ENCODE results near the gene SEPHS1. TPM values are rescaled to one million over a fixed set of nuclear protein-coding genes. Genes with fewer than 3 reads are reported as not detected.

SEPHS1 gene
- total RNA-seq, 1 experiment from 2014 or later = 509 TPM

DNA sequence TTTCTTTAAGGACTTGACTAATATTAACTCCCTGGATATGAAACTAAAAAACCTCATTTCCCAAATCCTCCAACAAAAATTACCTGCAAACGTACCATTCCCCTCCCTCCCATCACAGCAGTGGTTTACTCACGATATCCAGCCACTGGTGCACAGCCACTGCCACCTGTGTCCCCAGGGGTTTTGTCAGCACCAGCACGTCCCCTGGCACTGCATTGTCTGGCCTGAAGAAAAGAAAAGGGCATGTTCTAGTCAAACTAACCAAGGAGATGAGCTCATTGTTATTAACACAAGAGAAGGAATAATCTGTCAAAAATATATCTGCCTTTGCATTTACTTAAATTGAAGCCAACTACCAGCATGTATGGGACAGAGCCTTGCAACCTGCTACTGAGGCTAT is 18.5 kb downstream of the SEPHS1 start:
- POLR2A ChIA-PET = interaction anchor here (0.6 to 2.5 kb wide), 2 partner anchors 12 to 20 kb away, joined by 4 to 6 read pairs; no protein-coding TSS in a partner anchor
- ATAC-seq (no peak), DNase-seq (ENCODE audit: low spot score) (no peak)
- no peaks in the 10 kb centered on the region for H3K27me3 Mint-ChIP-seq (ENCODE audit: low read depth)
- H3K4me3 Mint-ChIP-seq = no peak overlapping the region
- TF ChIP-seq E2F1 (CRISPR knock-in tag; IDR thresholded peaks at IDR 0.05) (no peak), ZNF219 (CRISPR knock-in tag; IDR thresholded peaks at IDR 0.05; ENCODE audit: borderline replicate concordance) (no peak), FOXK1 (CRISPR knock-in tag; IDR thresholded peaks at IDR 0.05) (no peak), ERG (CRISPR knock-in tag; IDR thresholded peaks at IDR 0.05) (no peak), ZBTB43 (CRISPR knock-in tag; IDR thresholded peaks at IDR 0.05) (no peak), ZNF423 (CRISPR knock-in tag; IDR thresholded peaks at IDR 0.05) (no peak), NR3C1 (CRISPR knock-in tag; conservative IDR thresholded peaks at IDR 0.05; ENCODE audit: low read depth) (no peak), ETV6 (CRISPR knock-in tag; IDR thresholded peaks at IDR 0.05) (no peak), TP53 (CRISPR knock-in tag; IDR thresholded peaks at IDR 0.05) (no peak), GRHL2 (CRISPR knock-in tag; IDR thresholded peaks at IDR 0.05; ENCODE audit: insufficient replicate concordance, severe bottlenecking) (no peak)
- H3K9me3 Mint-ChIP-seq = no peaks in the 10 kb centered on the region
- peaks cover 93% of the 10 kb centered on the region for H3K36me3 Mint-ChIP-seq
- H3K4me1 Mint-ChIP-seq = peaks cover 24% of the 10 kb centered on the region
- H3K27ac Mint-ChIP-seq = peak overlapping the region; percentile 97
- CTCF ChIA-PET = interaction anchor here (1.0 to 1.7 kb wide), 2 partner anchors 21 to 23 kb away, joined by 3 to 5 read pairs; no protein-coding TSS in a partner anchor

DNA sequence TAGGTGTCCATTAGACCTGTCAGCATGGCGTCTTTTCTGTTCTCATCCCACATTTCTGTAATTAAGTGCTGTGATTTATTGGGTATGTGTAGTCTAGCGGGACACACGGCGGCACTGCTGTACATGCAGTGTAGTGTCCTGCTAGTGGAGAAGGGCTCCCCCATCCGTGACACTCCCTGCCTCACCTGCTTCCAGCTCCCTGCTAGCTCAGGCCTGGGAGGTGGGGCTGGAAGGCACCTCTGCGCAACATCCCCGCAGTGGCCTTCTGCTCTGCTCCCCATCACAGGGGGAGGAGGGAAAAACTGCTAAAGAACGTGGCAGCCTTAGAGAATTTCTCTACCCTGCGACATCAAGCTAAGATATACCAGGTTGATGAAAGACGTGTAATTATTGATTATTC is 19.5 kb downstream of the SEPHS1 start:
- ChIA-PET CTCF (interaction anchor here (1.0 to 1.7 kb wide), 3 partner anchors 22 to 24 kb away, joined by 3 to 5 read pairs (median 3); no protein-coding TSS in a partner anchor), POLR2A (interaction anchor here (2.5 kb wide), 1 partner anchor 21 kb away, joined by 6 read pairs; no protein-coding TSS in a partner anchor)
- H3K9me3 Mint-ChIP-seq = no peaks in the 10 kb centered on the region
- H3K4me3 Mint-ChIP-seq = no peak overlapping the region
- H3K36me3 Mint-ChIP-seq = peaks cover 94% of the 10 kb centered on the region
- no peak for DNase-seq (ENCODE audit: low spot score)
- TF ChIP-seq ZNF263 (CRISPR knock-in tag; IDR thresholded peaks at IDR 0.05; ENCODE audit: low read depth) (no peak), ELF4 (CRISPR knock-in tag; IDR thresholded peaks at IDR 0.05; ENCODE audit: low read depth) (no peak)
- TF ChIP-seq, protein P1, sequence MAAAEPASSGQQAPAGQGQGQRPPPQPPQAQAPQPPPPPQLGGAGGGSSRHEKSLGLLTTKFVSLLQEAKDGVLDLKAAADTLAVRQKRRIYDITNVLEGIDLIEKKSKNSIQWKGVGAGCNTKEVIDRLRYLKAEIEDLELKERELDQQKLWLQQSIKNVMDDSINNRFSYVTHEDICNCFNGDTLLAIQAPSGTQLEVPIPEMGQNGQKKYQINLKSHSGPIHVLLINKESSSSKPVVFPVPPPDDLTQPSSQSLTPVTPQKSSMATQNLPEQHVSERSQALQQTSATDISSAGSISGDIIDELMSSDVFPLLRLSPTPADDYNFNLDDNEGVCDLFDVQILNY (CRISPR knock-in tag; IDR thresholded peaks at IDR 0.05) = 0 out of 2 replicates have a peak, but pooled peaks have one; percentile 26
- no peaks in the 10 kb centered on the region for H3K27me3 Mint-ChIP-seq (ENCODE audit: low read depth)
- H3K4me1 Mint-ChIP-seq = peaks cover 24% of the 10 kb centered on the region
- no peak; the same call in 1 of the 2 replicates for ATAC-seq
- H3K27ac Mint-ChIP-seq = peak overlapping the region; percentile 97

DNA sequence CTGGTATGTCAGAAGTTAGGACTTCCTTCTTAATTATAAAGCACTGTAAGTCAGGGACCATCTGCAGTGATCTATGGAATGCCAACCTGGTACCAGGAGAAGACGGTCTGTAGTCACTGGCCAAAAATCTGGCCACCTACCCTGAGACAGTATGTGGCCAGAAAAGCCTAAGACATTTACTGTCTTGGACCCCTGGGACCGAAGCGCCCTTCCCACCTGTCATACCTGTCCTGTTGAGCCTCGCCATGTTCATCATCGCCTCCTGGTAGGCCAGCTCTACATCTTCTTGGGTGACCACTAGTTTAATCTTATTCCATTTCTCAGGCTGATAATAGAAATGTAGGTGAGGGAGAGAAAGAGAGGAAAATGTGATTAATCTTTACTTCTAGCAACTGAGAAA is 20.0 kb downstream of the SEPHS1 start:
- ChIA-PET POLR2A (no interaction called here), CTCF (interaction anchor here (1.2 to 1.7 kb wide), 2 partner anchors 22 to 25 kb away, joined by 3 read pairs; no protein-coding TSS in a partner anchor)
- Mint-ChIP-seq H3K27me3 (ENCODE audit: low read depth) (no peaks in the 10 kb centered on the region), H3K4me3 (no peak overlapping the region), H3K4me1 (peaks cover 24% of the 10 kb centered on the region), H3K36me3 (peaks cover 94% of the 10 kb centered on the region), H3K27ac (peak overlapping the region; percentile 11; the same call in 1 of the 2 replicates), H3K9me3 (no peaks in the 10 kb centered on the region)
- DNase-seq (ENCODE audit: low spot score) = no peak
- no peak for ATAC-seq
- TF ChIP-seq GRHL2 (CRISPR knock-in tag; IDR thresholded peaks at IDR 0.05; ENCODE audit: insufficient replicate concordance, severe bottlenecking) = no peak
- no peak for TF ChIP-seq ZNF416 (CRISPR knock-in tag; IDR thresholded peaks at IDR 0.05)
- TF ChIP-seq TEAD1 (CRISPR knock-in tag; IDR thresholded peaks at IDR 0.05) = no peak
- TF ChIP-seq, protein P2, sequence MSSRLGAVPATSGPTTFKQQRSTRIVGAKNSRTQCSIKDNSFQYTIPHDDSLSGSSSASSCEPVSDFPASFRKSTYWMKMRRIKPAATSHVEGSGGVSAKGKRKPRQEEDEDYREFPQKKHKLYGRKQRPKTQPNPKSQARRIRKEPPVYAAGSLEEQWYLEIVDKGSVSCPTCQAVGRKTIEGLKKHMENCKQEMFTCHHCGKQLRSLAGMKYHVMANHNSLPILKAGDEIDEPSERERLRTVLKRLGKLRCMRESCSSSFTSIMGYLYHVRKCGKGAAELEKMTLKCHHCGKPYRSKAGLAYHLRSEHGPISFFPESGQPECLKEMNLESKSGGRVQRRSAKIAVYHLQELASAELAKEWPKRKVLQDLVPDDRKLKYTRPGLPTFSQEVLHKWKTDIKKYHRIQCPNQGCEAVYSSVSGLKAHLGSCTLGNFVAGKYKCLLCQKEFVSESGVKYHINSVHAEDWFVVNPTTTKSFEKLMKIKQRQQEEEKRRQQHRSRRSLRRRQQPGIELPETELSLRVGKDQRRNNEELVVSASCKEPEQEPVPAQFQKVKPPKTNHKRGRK (CRISPR knock-in tag; IDR thresholded peaks at IDR 0.05; ENCODE audit: borderline replicate concordance) = no peak
- TF ChIP-seq PRDM15 (CRISPR knock-in tag; IDR thresholded peaks at IDR 0.05) = no peak
- TF ChIP-seq NR3C1 (CRISPR knock-in tag; conservative IDR thresholded peaks at IDR 0.05; ENCODE audit: low read depth) = no peak
- TF ChIP-seq AR (CRISPR knock-in tag; IDR thresholded peaks at IDR 0.05) = no peak
